Measurements from ENCODE around the gene OFD1. TPM values are rescaled to one million over a fixed set of nuclear protein-coding genes. Genes with fewer than 3 reads are reported as not detected.

The OFD1 gene
- total and polyA plus RNA-seq, 2 of the 8 experiments (the other 6 are each of a cell fraction or from before 2014, with no cell fraction given) = 8.0 to 23.4 TPM

DNA sequence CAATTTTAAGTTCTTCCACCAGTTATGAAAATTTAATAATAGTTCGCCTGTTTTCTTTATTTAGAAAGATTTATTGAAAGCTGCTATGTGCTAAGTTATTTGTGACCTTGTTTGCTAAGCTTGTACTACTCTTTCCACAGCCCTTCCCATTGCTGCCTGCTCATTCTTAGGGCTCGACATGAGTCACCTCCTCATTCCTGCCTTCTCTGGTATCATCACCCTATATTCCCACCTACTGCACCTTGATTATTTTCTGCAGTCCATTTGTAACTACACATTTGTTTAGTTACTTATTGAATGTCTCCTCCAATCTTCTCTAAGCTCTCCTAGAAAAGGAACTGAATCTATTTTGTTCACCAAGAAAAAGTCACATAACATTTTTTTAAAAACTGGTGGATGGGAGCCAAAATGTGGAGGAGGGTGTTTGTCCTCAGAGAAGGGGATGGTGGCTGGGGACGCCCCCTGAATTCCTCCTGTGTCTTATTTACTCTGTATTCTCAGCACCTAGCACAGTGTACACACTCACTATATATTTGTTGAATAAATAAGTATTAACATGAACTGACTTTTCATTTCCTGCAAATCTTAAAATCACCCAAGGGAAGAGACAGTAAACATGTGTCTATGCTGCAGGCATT is 49.3 kb upstream of the OFD1 start (continued):
- TF ChIP-seq KDM1A (IDR thresholded peaks at IDR 0.05; ENCODE audit: borderline replicate concordance, low read length) = no peak
- no peak for TF ChIP-seq BRCA1 (IDR thresholded peaks at IDR 0.05; ENCODE audit: low read depth, low read length)
- TF ChIP-seq NRF1 (IDR thresholded peaks at IDR 0.05; ENCODE audit: low read depth, low read length) = no peak
- no peak for TF ChIP-seq TCF12 (IDR thresholded peaks at IDR 0.05; ENCODE audit: low read depth, low read length)
- TF ChIP-seq, protein P1, sequence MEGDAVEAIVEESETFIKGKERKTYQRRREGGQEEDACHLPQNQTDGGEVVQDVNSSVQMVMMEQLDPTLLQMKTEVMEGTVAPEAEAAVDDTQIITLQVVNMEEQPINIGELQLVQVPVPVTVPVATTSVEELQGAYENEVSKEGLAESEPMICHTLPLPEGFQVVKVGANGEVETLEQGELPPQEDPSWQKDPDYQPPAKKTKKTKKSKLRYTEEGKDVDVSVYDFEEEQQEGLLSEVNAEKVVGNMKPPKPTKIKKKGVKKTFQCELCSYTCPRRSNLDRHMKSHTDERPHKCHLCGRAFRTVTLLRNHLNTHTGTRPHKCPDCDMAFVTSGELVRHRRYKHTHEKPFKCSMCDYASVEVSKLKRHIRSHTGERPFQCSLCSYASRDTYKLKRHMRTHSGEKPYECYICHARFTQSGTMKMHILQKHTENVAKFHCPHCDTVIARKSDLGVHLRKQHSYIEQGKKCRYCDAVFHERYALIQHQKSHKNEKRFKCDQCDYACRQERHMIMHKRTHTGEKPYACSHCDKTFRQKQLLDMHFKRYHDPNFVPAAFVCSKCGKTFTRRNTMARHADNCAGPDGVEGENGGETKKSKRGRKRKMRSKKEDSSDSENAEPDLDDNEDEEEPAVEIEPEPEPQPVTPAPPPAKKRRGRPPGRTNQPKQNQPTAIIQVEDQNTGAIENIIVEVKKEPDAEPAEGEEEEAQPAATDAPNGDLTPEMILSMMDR (IDR thresholded peaks at IDR 0.05; ENCODE audit: control extremely low read depth in 1 of 3, insufficient read depth in 1 of 3, low read depth in 1 of 3, low read length in 3 of 3) = no peak
- TF ChIP-seq ZNF274 (IDR thresholded peaks at IDR 0.05; ENCODE audit: borderline replicate concordance, extremely low read depth, low read length) = no peak
- no peak for TF ChIP-seq PHF8 (conservative IDR thresholded peaks at IDR 0.05; ENCODE audit: low read depth, low read length)

Measured in H1 (cell line).